ENCODE data around the gene ATXN7.

ATXN7 gene

DNA sequence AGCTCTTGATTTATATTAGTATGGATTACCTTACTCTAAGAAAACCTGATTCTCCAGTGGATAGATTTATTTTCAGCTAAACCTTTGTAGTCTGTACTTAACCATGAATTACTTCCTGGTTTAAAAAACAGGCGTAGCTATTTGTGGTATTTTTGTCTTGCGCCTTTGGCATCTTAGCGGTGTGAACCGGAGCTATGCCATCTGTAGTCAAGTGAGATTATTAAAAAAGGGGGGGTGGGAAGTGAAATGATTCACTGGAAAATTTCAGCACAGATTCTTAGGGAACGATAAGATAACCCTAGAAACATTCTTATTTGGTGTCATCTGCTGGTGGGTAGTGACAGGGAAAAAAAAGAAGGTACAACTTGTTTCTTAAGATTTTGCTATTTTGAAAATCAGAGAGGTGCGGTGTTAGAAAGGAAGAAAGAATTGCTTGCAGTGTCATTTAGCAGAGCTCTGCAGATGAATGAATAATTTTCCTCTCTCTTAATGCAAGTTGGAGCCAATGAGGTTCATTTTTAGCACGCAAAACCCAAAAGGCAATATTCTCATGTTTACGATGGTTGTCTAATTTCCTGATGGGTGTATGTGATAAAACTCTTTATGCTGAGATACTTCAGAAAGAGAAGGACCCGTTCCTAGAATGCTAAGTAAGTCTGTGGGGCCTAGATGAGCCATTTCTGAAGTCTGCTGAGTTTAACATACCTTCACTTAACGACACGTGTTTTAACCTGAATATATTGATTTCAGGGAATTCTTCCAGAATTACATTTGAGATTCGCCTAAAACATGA lies 115.6 kb downstream of the ATXN7 start:
- H3K4me1 ChIP-seq (ENCODE audit: control insufficient read depth in 1 of 2, insufficient read depth in 2 of 2, low read length in 2 of 2) = peaks cover 11 to 16% of the 10 kb centered on the region in 2 donors
- H3K27ac ChIP-seq (ENCODE audit: low read depth, low read length) = no peak overlapping the region

GRCh38 chr3:63980019-63980418 lies 116.4 kb downstream of the ATXN7 start:
- no peak overlapping the region for H3K27ac ChIP-seq (ENCODE audit: low read depth, low read length)

More for the DNA sequence above, 115.6 kb downstream of the ATXN7 start:
- Histone ChIP-seq H3K9me3 (ENCODE audit: control insufficient read depth in 1 of 2, low read length in 2 of 2) (no peaks in the 10 kb centered on the region), H3K4me3 (ENCODE audit: low read depth in 1 of 2, low read length in 2 of 2) (peak overlapping the region in 1 of 2 donors; percentile 10), H3K27me3 (ENCODE audit: control insufficient read depth in 1 of 2, insufficient read depth in 2 of 2, low read length in 2 of 2) (no peaks in the 10 kb centered on the region), H3K9ac (ENCODE audit: low read depth in 1 of 2, low read length in 2 of 2) (no peak overlapping the region), H3K36me3 (ENCODE audit: control insufficient read depth in 1 of 2, insufficient read depth in 2 of 2, low read length in 2 of 2) (peaks cover 21 to 39% of the 10 kb centered on the region in 2 donors)

DNA sequence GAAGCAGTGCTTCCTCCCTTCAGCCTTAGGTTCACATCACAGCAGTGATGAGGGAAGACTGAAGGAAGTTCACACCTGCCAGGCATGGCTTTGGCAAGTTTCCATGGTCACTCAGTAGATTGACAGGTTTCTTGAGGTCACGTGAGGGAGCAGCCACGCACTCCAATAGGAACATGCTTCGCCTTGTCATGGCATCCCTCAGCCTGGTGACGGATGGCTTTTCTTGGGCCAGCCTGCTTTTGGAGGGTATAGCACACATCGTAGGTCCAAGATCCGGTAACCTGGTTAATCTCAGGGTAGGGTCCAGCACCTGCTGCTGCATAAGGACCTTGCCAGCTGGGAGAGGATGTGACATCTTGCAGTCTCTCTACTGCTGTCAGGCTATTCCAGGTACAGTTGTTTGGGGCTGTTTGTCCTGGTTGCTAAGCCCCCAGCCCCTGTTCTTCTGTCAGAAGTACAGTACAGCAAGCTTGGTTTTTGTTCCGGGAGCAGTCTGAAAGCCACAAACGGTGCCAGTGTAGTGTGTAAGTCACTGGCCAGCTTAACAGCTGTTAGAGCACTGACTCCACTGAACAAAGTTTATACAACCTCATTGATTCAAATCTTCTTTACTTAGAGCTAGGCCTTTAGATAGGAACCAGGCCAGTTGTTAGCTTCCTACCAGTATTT lies 117.3 kb downstream of the ATXN7 start:
- H3K27ac ChIP-seq (ENCODE audit: low read depth, low read length) = no peak overlapping the region
- H3K9me3 ChIP-seq (ENCODE audit: control insufficient read depth in 1 of 2, low read length in 2 of 2) = no peaks in the 10 kb centered on the region
- no peak overlapping the region for H3K9ac ChIP-seq (ENCODE audit: low read depth in 1 of 2, low read length in 2 of 2)
- no peaks in the 10 kb centered on the region for H3K27me3 ChIP-seq (ENCODE audit: control insufficient read depth in 1 of 2, insufficient read depth in 2 of 2, low read length in 2 of 2)
- peaks cover 8 to 11% of the 10 kb centered on the region in 2 donors for H3K4me1 ChIP-seq (ENCODE audit: control insufficient read depth in 1 of 2, insufficient read depth in 2 of 2, low read length in 2 of 2)
- peaks cover 27 to 55% of the 10 kb centered on the region in 2 donors for H3K36me3 ChIP-seq (ENCODE audit: control insufficient read depth in 1 of 2, insufficient read depth in 2 of 2, low read length in 2 of 2)
- no peak overlapping the region for H3K4me3 ChIP-seq (ENCODE audit: low read depth in 1 of 2, low read length in 2 of 2)

More at GRCh38 chr3:63980019-63980418, 116.4 kb downstream of the ATXN7 start:
- H3K27me3 ChIP-seq (ENCODE audit: control insufficient read depth in 1 of 2, insufficient read depth in 2 of 2, low read length in 2 of 2) = no peaks in the 10 kb centered on the region
- H3K4me1 ChIP-seq (ENCODE audit: control insufficient read depth in 1 of 2, insufficient read depth in 2 of 2, low read length in 2 of 2) = peaks cover 11 to 15% of the 10 kb centered on the region in 2 donors
- no peaks in the 10 kb centered on the region for H3K9me3 ChIP-seq (ENCODE audit: control insufficient read depth in 1 of 2, low read length in 2 of 2)
- no peak overlapping the region for H3K9ac ChIP-seq (ENCODE audit: low read depth in 1 of 2, low read length in 2 of 2)
- peaks cover 26 to 46% of the 10 kb centered on the region in 2 donors for H3K36me3 ChIP-seq (ENCODE audit: control insufficient read depth in 1 of 2, insufficient read depth in 2 of 2, low read length in 2 of 2)
- peak overlapping the region in 1 of 2 donors; percentile 10 for H3K4me3 ChIP-seq (ENCODE audit: low read depth in 1 of 2, low read length in 2 of 2)

GRCh38 chr3:63981980-63982379 lies 118.3 kb downstream of the ATXN7 start:
- Histone ChIP-seq H3K4me1 (ENCODE audit: control insufficient read depth in 1 of 2, insufficient read depth in 2 of 2, low read length in 2 of 2) (peaks cover 5 to 6% of the 10 kb centered on the region in 2 donors), H3K27me3 (ENCODE audit: control insufficient read depth in 1 of 2, insufficient read depth in 2 of 2, low read length in 2 of 2) (no peaks in the 10 kb centered on the region), H3K36me3 (ENCODE audit: control insufficient read depth in 1 of 2, insufficient read depth in 2 of 2, low read length in 2 of 2) (peaks cover 27 to 64% of the 10 kb centered on the region in 2 donors), H3K27ac (ENCODE audit: low read depth, low read length) (no peak overlapping the region), H3K9me3 (ENCODE audit: control insufficient read depth in 1 of 2, low read length in 2 of 2) (no peaks in the 10 kb centered on the region), H3K4me3 (ENCODE audit: low read depth in 1 of 2, low read length in 2 of 2) (no peak overlapping the region), H3K9ac (ENCODE audit: low read depth in 1 of 2, low read length in 2 of 2) (no peak overlapping the region)

DNA sequence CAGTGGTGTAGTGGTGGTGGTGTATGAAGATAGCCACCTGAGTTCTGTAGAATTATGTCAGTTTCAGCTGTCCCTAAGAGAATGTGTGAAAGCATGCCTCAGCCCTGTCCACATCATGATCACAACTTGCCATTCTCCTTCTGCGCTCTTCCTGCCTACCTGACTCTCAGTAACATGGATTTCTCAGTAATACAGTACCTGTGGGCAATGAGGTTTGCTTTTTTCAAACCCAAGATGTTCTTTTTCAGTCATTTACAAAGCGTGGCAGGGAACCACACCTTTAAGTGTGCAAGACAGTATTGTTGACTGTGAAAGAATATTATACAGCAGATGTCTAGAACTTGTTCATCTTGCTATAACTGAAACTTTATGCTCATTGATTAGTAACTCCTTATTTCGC lies 120.7 kb downstream of the ATXN7 start:
- H3K36me3 ChIP-seq (ENCODE audit: control insufficient read depth in 1 of 2, insufficient read depth in 2 of 2, low read length in 2 of 2) = peaks cover 43 to 86% of the 10 kb centered on the region in 2 donors
- H3K4me1 ChIP-seq (ENCODE audit: control insufficient read depth in 1 of 2, insufficient read depth in 2 of 2, low read length in 2 of 2) = peaks cover 0 to 5% of the 10 kb centered on the region in 2 donors
- H3K9me3 ChIP-seq (ENCODE audit: control insufficient read depth in 1 of 2, low read length in 2 of 2) = no peaks in the 10 kb centered on the region
- H3K9ac ChIP-seq (ENCODE audit: low read depth in 1 of 2, low read length in 2 of 2) = no peak overlapping the region
- H3K27me3 ChIP-seq (ENCODE audit: control insufficient read depth in 1 of 2, insufficient read depth in 2 of 2, low read length in 2 of 2) = no peaks in the 10 kb centered on the region
- no peak overlapping the region for H3K27ac ChIP-seq (ENCODE audit: low read depth, low read length)
- H3K4me3 ChIP-seq (ENCODE audit: low read depth in 1 of 2, low read length in 2 of 2) = no peak overlapping the region

DNA sequence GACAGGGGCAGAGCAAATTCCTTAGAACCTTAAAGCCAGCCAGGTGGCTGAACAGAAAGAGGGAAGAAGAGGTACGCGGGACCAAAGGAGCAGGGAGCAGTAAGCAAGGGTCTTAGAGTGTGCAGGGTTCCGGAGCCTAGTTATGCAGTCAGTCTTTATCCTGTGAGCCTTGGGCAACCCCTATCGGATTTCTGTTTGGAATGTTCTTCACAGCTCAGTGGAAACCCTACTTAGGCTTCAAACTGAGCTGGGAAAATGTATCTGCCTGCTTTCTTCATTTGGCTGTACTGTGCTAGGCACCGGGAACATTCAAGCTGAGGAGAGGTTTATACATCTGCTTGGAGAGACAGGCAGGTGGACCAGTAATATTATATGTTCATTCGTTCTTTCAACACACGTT lies 122.5 kb downstream of the ATXN7 start:
- Histone ChIP-seq H3K9ac (ENCODE audit: low read depth in 1 of 2, low read length in 2 of 2) (no peak overlapping the region), H3K4me3 (ENCODE audit: low read depth in 1 of 2, low read length in 2 of 2) (no peak overlapping the region), H3K27ac (ENCODE audit: low read depth, low read length) (no peak overlapping the region), H3K4me1 (ENCODE audit: control insufficient read depth in 1 of 2, insufficient read depth in 2 of 2, low read length in 2 of 2) (no peaks in the 10 kb centered on the region), H3K36me3 (ENCODE audit: control insufficient read depth in 1 of 2, insufficient read depth in 2 of 2, low read length in 2 of 2) (peaks cover 50 to 88% of the 10 kb centered on the region in 2 donors), H3K27me3 (ENCODE audit: control insufficient read depth in 1 of 2, insufficient read depth in 2 of 2, low read length in 2 of 2) (no peaks in the 10 kb centered on the region), H3K9me3 (ENCODE audit: control insufficient read depth in 1 of 2, low read length in 2 of 2) (no peaks in the 10 kb centered on the region)

GRCh38 chr3:63986831-63987230 lies 123.2 kb downstream of the ATXN7 start:
- Histone ChIP-seq H3K4me3 (ENCODE audit: low read depth in 1 of 2, low read length in 2 of 2) (no peak overlapping the region), H3K4me1 (ENCODE audit: control insufficient read depth in 1 of 2, insufficient read depth in 2 of 2, low read length in 2 of 2) (no peaks in the 10 kb centered on the region), H3K27ac (ENCODE audit: low read depth, low read length) (no peak overlapping the region), H3K9me3 (ENCODE audit: control insufficient read depth in 1 of 2, low read length in 2 of 2) (no peaks in the 10 kb centered on the region), H3K27me3 (ENCODE audit: control insufficient read depth in 1 of 2, insufficient read depth in 2 of 2, low read length in 2 of 2) (no peaks in the 10 kb centered on the region), H3K36me3 (ENCODE audit: control insufficient read depth in 1 of 2, insufficient read depth in 2 of 2, low read length in 2 of 2) (peaks cover 53 to 88% of the 10 kb centered on the region in 2 donors), H3K9ac (ENCODE audit: low read depth in 1 of 2, low read length in 2 of 2) (no peak overlapping the region)

DNA sequence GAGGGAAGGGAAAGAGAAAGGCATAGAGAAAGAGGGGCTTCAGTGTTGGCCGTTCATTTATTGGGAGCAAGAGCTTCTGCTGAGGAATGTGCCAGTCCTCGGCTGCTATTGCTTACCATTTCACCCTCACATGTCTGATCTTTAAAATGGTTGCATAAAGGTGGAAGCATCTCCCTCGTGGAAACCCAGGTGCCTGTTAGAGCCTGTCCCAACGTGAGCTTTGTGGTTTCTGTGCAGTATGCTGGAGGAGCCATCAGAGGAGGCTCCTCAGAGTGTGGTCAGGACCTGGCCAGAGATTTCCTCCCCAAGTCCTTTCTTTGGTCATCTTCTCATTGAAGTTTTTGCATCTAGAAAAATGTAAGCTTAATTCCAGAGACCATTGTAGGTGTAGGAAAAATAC lies 125.3 kb downstream of the ATXN7 start:
- no peak overlapping the region for H3K27ac ChIP-seq (ENCODE audit: low read depth, low read length)
- H3K9me3 ChIP-seq (ENCODE audit: control insufficient read depth in 1 of 2, low read length in 2 of 2) = no peaks in the 10 kb centered on the region
- no peaks in the 10 kb centered on the region for H3K27me3 ChIP-seq (ENCODE audit: control insufficient read depth in 1 of 2, insufficient read depth in 2 of 2, low read length in 2 of 2)
- peaks cover 51 to 86% of the 10 kb centered on the region in 2 donors for H3K36me3 ChIP-seq (ENCODE audit: control insufficient read depth in 1 of 2, insufficient read depth in 2 of 2, low read length in 2 of 2)
- no peak overlapping the region for H3K9ac ChIP-seq (ENCODE audit: low read depth in 1 of 2, low read length in 2 of 2)
- H3K4me3 ChIP-seq (ENCODE audit: low read depth in 1 of 2, low read length in 2 of 2) = no peak overlapping the region
- no peaks in the 10 kb centered on the region for H3K4me1 ChIP-seq (ENCODE audit: control insufficient read depth in 1 of 2, insufficient read depth in 2 of 2, low read length in 2 of 2)

GRCh38 chr3:63990204-63990603 lies 126.5 kb downstream of the ATXN7 start:
- no peaks in the 10 kb centered on the region for H3K27me3 ChIP-seq (ENCODE audit: control insufficient read depth in 1 of 2, insufficient read depth in 2 of 2, low read length in 2 of 2)
- H3K4me3 ChIP-seq (ENCODE audit: low read depth in 1 of 2, low read length in 2 of 2) = no peak overlapping the region
- H3K36me3 ChIP-seq (ENCODE audit: control insufficient read depth in 1 of 2, insufficient read depth in 2 of 2, low read length in 2 of 2) = peaks cover 49 to 86% of the 10 kb centered on the region in 2 donors
- H3K9me3 ChIP-seq (ENCODE audit: control insufficient read depth in 1 of 2, low read length in 2 of 2) = no peaks in the 10 kb centered on the region
- no peaks in the 10 kb centered on the region for H3K4me1 ChIP-seq (ENCODE audit: control insufficient read depth in 1 of 2, insufficient read depth in 2 of 2, low read length in 2 of 2)
- no peak overlapping the region for H3K27ac ChIP-seq (ENCODE audit: low read depth, low read length)
- H3K9ac ChIP-seq (ENCODE audit: low read depth in 1 of 2, low read length in 2 of 2) = no peak overlapping the region

DNA sequence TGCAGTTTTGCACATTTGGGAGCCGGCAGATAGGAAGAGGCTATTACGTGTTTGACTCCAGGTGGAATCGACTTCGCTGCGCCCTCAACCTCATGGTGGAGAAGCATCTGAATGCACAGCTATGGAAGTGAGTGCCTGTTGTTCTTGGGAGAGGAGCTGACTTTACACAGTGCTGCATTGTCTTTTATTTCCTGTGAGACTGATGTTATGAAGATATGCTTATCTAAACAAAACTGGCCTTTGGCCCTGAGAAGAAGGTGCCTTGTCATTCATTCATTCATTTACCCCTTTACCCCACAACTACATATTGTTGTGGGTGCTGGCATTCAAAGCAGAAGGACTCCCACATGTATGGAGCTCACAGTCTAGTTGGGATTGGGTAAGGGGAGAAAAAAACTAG lies 127.1 kb downstream of the ATXN7 start:
- peaks cover 54 to 86% of the 10 kb centered on the region in 2 donors for H3K36me3 ChIP-seq (ENCODE audit: control insufficient read depth in 1 of 2, insufficient read depth in 2 of 2, low read length in 2 of 2)
- no peak overlapping the region for H3K4me3 ChIP-seq (ENCODE audit: low read depth in 1 of 2, low read length in 2 of 2)
- no peak overlapping the region for H3K9ac ChIP-seq (ENCODE audit: low read depth in 1 of 2, low read length in 2 of 2)
- H3K9me3 ChIP-seq (ENCODE audit: control insufficient read depth in 1 of 2, low read length in 2 of 2) = no peaks in the 10 kb centered on the region
- no peaks in the 10 kb centered on the region for H3K4me1 ChIP-seq (ENCODE audit: control insufficient read depth in 1 of 2, insufficient read depth in 2 of 2, low read length in 2 of 2)
- no peak overlapping the region for H3K27ac ChIP-seq (ENCODE audit: low read depth, low read length)
- H3K27me3 ChIP-seq (ENCODE audit: control insufficient read depth in 1 of 2, insufficient read depth in 2 of 2, low read length in 2 of 2) = no peaks in the 10 kb centered on the region
